H9 (cell line): Measurements from ENCODE around the gene ASF1B. TPM values are rescaled to one million over a fixed set of nuclear protein-coding genes. Genes with fewer than 3 reads are reported as not detected.
A peak's percentile ranks its signal among the peaks of the same experiment; 100 is the strongest.

Experiments
- DNase-seq: peaks from one replicate; pipeline ENCODE4 v3.0.0-alpha.2; 2017
- H2AFZ ChIP-seq: one replicate; pipeline ENCODE4 v1.6.1; 2013; ENCODE audit warnings: mild to moderate bottlenecking, low read length, control low read depth, moderate library complexity
- H2AK5ac ChIP-seq: 2 replicates; pipeline ENCODE4 v1.6.1; 2013; ENCODE audit warnings: low read length, control low read depth, mixed read lengths; ENCODE audit not compliant: insufficient read length
- H2BK120ac ChIP-seq: one replicate; pipeline ENCODE4 v1.6.1; 2013; ENCODE audit warnings: low read depth, mild to moderate bottlenecking, low read length, control low read depth, inconsistent platforms; ENCODE audit not compliant: poor library complexity, severe bottlenecking
- H2BK12ac ChIP-seq: 2 replicates; pipeline ENCODE4 v1.6.1; 2013; ENCODE audit warnings: low read length, control low read depth, mixed read lengths, low read depth; ENCODE audit not compliant: insufficient read length
- H2BK15ac ChIP-seq: 2 replicates; pipeline ENCODE4 v1.6.1; 2013; ENCODE audit warnings: low read depth, low read length, control low read depth
- H2BK20ac ChIP-seq: one replicate; pipeline ENCODE4 v1.6.1; 2013; ENCODE audit warnings: low read depth, mild to moderate bottlenecking, low read length, control low read depth, inconsistent platforms; ENCODE audit not compliant: poor library complexity, severe bottlenecking
- H2BK5ac ChIP-seq: 2 replicates; pipeline ENCODE4 v1.6.1; 2013; ENCODE audit warnings: low read length, control low read depth, mixed read lengths; ENCODE audit not compliant: insufficient read length
- H3K14ac ChIP-seq: 2 replicates; pipeline ENCODE4 v1.6.1; 2013; ENCODE audit warnings: low read length, control low read depth; ENCODE audit not compliant: insufficient read depth
- H3K18ac ChIP-seq: 2 replicates; pipeline ENCODE4 v1.6.1; 2013; ENCODE audit warnings: low read depth, mild to moderate bottlenecking, mixed read lengths, low read length, control low read depth; ENCODE audit not compliant: insufficient read length
- H3K23ac ChIP-seq: 2 replicates; pipeline ENCODE4 v1.6.1; 2013; ENCODE audit warnings: low read length, control low read depth, mixed read lengths, low read depth; ENCODE audit not compliant: insufficient read length
- H3K23me2 ChIP-seq: 2 replicates; pipeline ENCODE4 v1.6.1; 2013; ENCODE audit warnings: low read depth, mild to moderate bottlenecking, mixed read lengths, low read length, control low read depth; ENCODE audit not compliant: insufficient read length, poor library complexity, severe bottlenecking
- H3K27ac ChIP-seq: 2 replicates; pipeline ENCODE4 v1.5.1; 2013; ENCODE audit warnings: low read length, control low read depth, mixed read lengths, low read depth; ENCODE audit not compliant: insufficient read length
- H3K27me3 ChIP-seq: 2 replicates; pipeline ENCODE4 v1.6.1; 2013; ENCODE audit warnings: low read length, control low read depth, inconsistent platforms; ENCODE audit not compliant: insufficient read depth
- H3K4ac ChIP-seq: 2 replicates; pipeline ENCODE4 v1.6.1; 2013; ENCODE audit warnings: low read depth, mild to moderate bottlenecking, control low read depth, inconsistent platforms, low read length, moderate library complexity
- H3K4me1 ChIP-seq: 2 replicates; pipeline ENCODE4 v1.6.1; 2013; ENCODE audit warnings: low read length, control low read depth, inconsistent platforms; ENCODE audit not compliant: insufficient read depth
- H3K4me2 ChIP-seq: 2 replicates; pipeline ENCODE4 v1.6.1; 2013; ENCODE audit warnings: low read length, control low read depth, mixed read lengths; ENCODE audit not compliant: insufficient read length, insufficient read depth
- H3K56ac ChIP-seq: 2 replicates; pipeline ENCODE4 v1.6.1; 2013; ENCODE audit warnings: low read depth, mild to moderate bottlenecking, mixed read lengths, low read length, control low read depth; ENCODE audit not compliant: insufficient read length
- H3K79me1 ChIP-seq: 2 replicates; pipeline ENCODE4 v1.6.1; 2013; ENCODE audit warnings: low read depth, mild to moderate bottlenecking, moderate library complexity, low read length, control low read depth, inconsistent platforms; ENCODE audit not compliant: insufficient read depth, poor library complexity, severe bottlenecking
- H3K79me2 ChIP-seq: 2 replicates; pipeline ENCODE4 v1.6.1; 2013; ENCODE audit warnings: low read length, control low read depth, inconsistent platforms; ENCODE audit not compliant: insufficient read depth
- H3K9ac ChIP-seq: 2 replicates; pipeline ENCODE4 v1.6.1; 2013; ENCODE audit warnings: low read length, control low read depth, mixed read lengths; ENCODE audit not compliant: insufficient read length; ENCODE audit errors: extremely low read depth
- H3K9me3 ChIP-seq: one replicate; pipeline ENCODE4 v1.6.1; 2013; ENCODE audit warnings: low read depth, low read length, inconsistent platforms; ENCODE audit not compliant: control insufficient read depth
- H3T11ph ChIP-seq: one replicate; pipeline ENCODE4 v1.6.1; 2013; ENCODE audit warnings: mild to moderate bottlenecking, low read length, control low read depth, inconsistent platforms
- H4K20me1 ChIP-seq: one replicate; pipeline ENCODE4 v1.6.1; 2013; ENCODE audit not compliant: control insufficient read depth, insufficient read length, insufficient read depth
- H4K5ac ChIP-seq: 2 replicates; pipeline ENCODE4 v1.6.1; 2013; ENCODE audit warnings: low read depth, mild to moderate bottlenecking, mixed read lengths, low read length, control low read depth; ENCODE audit not compliant: insufficient read length
- H4K8ac ChIP-seq: replicated peaks from 2 replicates; pipeline ENCODE4 v1.6.1; 2013; ENCODE audit warnings: low read length, control low read depth, mixed read lengths, low read depth; ENCODE audit not compliant: insufficient read length
- H4K91ac ChIP-seq: 2 replicates; pipeline ENCODE4 v1.6.1; 2013; ENCODE audit warnings: low read depth, mild to moderate bottlenecking, moderate library complexity, mixed read lengths, low read length, control low read depth; ENCODE audit not compliant: insufficient read length
- H3K27ac Mint-ChIP-seq, 3 experiments: 2 replicates in 2 of 3; 3 replicates in 1 of 3; pipeline ENCODE4 v1.8.0; 2020 to 2021; ENCODE audit warnings: mixed read lengths in 3 of 3, mild to moderate bottlenecking in 1 of 3, moderate library complexity in 1 of 3
- H3K27me3 Mint-ChIP-seq: 2 replicates; pipeline ENCODE4 v1.8.0; 2021; ENCODE audit warnings: low read depth, mild to moderate bottlenecking, moderate library complexity, mixed read lengths
- H3K36me3 Mint-ChIP-seq, 3 experiments: 2 replicates in 2 of 3; 3 replicates in 1 of 3; pipeline ENCODE4 v1.8.0; 2020 to 2021; ENCODE audit warnings: low read depth in 3 of 3, mixed read lengths in 3 of 3; ENCODE audit not compliant: insufficient read depth in 1 of 3
- H3K4me1 Mint-ChIP-seq, 2 experiments: 2 replicates each; pipeline ENCODE4 v1.8.0; 2020; ENCODE audit warnings: mixed read lengths in 2 of 2
- H3K4me3 Mint-ChIP-seq, 2 experiments: 2 replicates in 1 of 2; 3 replicates in 1 of 2; pipeline ENCODE4 v1.8.0; 2020 to 2021; ENCODE audit warnings: mild to moderate bottlenecking in 2 of 2, mixed read lengths in 2 of 2, moderate library complexity in 1 of 2
- H3K9me3 Mint-ChIP-seq, 2 experiments: 2 replicates in 1 of 2; 3 replicates in 1 of 2; pipeline ENCODE4 v1.8.0; 2020; ENCODE audit warnings: mild to moderate bottlenecking in 2 of 2, mixed read lengths in 2 of 2, moderate library complexity in 1 of 2
- WGBS: extraction: QIAGEN DNeasy Blood & Tissue Kit; methylation state at CpG from one replicate; pipeline ENCODE4 v1.1.7; 2013; ENCODE audit warnings: missing lambda C conversion rate, low lambda C conversion rate, mixed read lengths; ENCODE audit not compliant: insufficient read length; ENCODE audit errors: extremely low coverage; 5-methylcytosine and 5-hydroxymethylcytosine counted together
- total RNA-seq: library from RNA; stranded (reverse); gene quantifications from 2 replicates; pipeline ENCODE4 v1.2.1, GENCODE V29; 2021
- TF ChIP-seq, protein P1 (sequence below): fragments of 200-600 bp; sonication (generic); conservative IDR thresholded peaks from 3 replicates; pipeline ENCODE4 v1.8.0; 2021; ENCODE audit warnings: antibody characterized with exemption, mild to moderate bottlenecking

ASF1B gene
- total RNA-seq, 1 experiment from 2014 or later = 46.6 TPM

DNA sequence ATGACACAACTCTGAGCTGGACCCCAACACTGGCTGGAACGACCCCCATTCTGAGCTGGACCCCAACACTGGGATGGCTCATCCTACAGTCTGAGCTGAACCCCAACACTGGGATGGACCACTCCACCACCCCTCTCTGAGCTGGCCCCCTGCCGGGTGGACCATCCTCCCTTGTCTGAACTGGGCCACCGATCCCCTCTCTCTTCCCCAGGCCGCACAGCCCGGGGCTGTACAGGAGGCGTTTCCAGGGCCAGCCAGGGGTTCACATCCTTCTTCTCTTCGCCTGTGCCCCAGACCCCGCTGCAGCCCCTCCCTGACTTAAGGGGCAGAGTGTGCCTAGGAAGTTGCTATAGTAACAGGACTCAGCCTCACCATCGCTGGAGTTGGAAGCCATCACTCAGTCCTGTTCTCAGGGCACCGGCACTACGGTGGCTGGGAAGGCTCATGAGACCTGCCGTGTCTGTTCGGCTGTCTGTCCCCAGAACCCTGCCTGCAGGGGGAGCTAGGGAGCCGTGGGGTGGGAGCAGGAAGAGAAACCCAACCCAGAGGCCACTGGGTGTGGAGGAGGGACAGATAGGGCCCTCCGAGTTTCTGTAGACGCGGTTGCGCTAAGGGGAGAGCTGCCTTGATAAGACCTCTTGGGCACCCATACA is 22.5 kb downstream of the ASF1B start:
- Mint-ChIP-seq H3K4me3 (peak overlapping the region in 1 of 2 experiments; percentile 17; a peak in 2 of 5 replicates), H3K4me1 (peaks cover 36 to 40% of the 10 kb centered on the region in 2 experiments), H3K27ac (no peak overlapping the region), H3K27me3 (peaks cover 2% of the 10 kb centered on the region; the same call in 1 of the 2 replicates), H3K36me3 (no peaks in the 10 kb centered on the region; a peak in 2 of 7 replicates), H3K9me3 (no peaks in the 10 kb centered on the region)
- H3K4me2 ChIP-seq = no peak overlapping the region
- H2BK12ac ChIP-seq = no peak overlapping the region
- H2AFZ ChIP-seq = no peak overlapping the region
- H4K8ac ChIP-seq = no peak overlapping the region
- no peak overlapping the region for H3K27ac ChIP-seq
- no peaks in the 10 kb centered on the region for H3K79me1 ChIP-seq
- H2BK20ac ChIP-seq = no peak overlapping the region
- no peak overlapping the region for H2BK5ac ChIP-seq
- no peak overlapping the region for H3K56ac ChIP-seq
- no peak overlapping the region for H3K23ac ChIP-seq
- WGBS = no CpG with 5 or more reads among the region's 18 CpGs
- no peak overlapping the region for H4K5ac ChIP-seq
- no peak overlapping the region for H3K9ac ChIP-seq
- no peak overlapping the region for H2BK15ac ChIP-seq
- H2AK5ac ChIP-seq = no peak overlapping the region
- TF ChIP-seq, protein P1, sequence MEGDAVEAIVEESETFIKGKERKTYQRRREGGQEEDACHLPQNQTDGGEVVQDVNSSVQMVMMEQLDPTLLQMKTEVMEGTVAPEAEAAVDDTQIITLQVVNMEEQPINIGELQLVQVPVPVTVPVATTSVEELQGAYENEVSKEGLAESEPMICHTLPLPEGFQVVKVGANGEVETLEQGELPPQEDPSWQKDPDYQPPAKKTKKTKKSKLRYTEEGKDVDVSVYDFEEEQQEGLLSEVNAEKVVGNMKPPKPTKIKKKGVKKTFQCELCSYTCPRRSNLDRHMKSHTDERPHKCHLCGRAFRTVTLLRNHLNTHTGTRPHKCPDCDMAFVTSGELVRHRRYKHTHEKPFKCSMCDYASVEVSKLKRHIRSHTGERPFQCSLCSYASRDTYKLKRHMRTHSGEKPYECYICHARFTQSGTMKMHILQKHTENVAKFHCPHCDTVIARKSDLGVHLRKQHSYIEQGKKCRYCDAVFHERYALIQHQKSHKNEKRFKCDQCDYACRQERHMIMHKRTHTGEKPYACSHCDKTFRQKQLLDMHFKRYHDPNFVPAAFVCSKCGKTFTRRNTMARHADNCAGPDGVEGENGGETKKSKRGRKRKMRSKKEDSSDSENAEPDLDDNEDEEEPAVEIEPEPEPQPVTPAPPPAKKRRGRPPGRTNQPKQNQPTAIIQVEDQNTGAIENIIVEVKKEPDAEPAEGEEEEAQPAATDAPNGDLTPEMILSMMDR = peak; percentile 62; the same call in 2 of the 3 replicates
- H3T11ph ChIP-seq = no peak overlapping the region
- peaks cover 2% of the 10 kb centered on the region; the same call in 1 of the 2 replicates for H3K79me2 ChIP-seq
- no peak overlapping the region for H3K4ac ChIP-seq
- H3K27me3 ChIP-seq = no peaks in the 10 kb centered on the region; the same call in 1 of the 2 replicates
- no peak for DNase-seq
- H3K18ac ChIP-seq = no peak overlapping the region
- H3K14ac ChIP-seq = 0 out of 2 replicates have a peak overlapping the region, but pooled peaks have one; percentile 51
- no peak overlapping the region for H4K91ac ChIP-seq
- H2BK120ac ChIP-seq = no peak overlapping the region
- H4K20me1 ChIP-seq = no peaks in the 10 kb centered on the region
- peaks cover 9% of the 10 kb centered on the region; the same call in 1 of the 2 replicates for H3K4me1 ChIP-seq
- peaks cover 15% of the 10 kb centered on the region for H3K23me2 ChIP-seq
- H3K9me3 ChIP-seq = no peaks in the 10 kb centered on the region
